GM12878 (cell line): ENCODE results near the gene NCBP2.

Experiments
- CEBPB ChIP-seq, 2 experiments: fragments of 150-350 bp in 1 of 2; IDR thresholded peaks; 2 replicates each; pipeline ENCODE4 v1.6.1; 2012 to 2014; ENCODE audit warnings: low read depth in 2 of 2, low read length in 2 of 2, borderline replicate concordance in 1 of 2, inconsistent platforms in 1 of 2
- CREM ChIP-seq: IDR thresholded peaks from 2 replicates; pipeline ENCODE4 v1.6.1; 2014; ENCODE audit warnings: antibody characterized with exemption, low read depth
- CTCF ChIP-seq, 3 experiments: IDR thresholded peaks in 2 of 3; conservative IDR thresholded peaks in 1 of 3; 2 replicates each; pipeline ENCODE4 v1.5.1; 2011; ENCODE audit warnings: low read depth in 3 of 3, low read length in 3 of 3, mild to moderate bottlenecking in 3 of 3, control low read depth in 2 of 3, moderate library complexity in 2 of 3, inconsistent platforms in 1 of 3, mixed read lengths in 1 of 3; ENCODE audit not compliant: control insufficient read depth in 2 of 3, insufficient read depth in 1 of 3; ENCODE audit errors: extremely low read depth in 1 of 3
- EP300 ChIP-seq, 2 experiments: fragments of 150-350 bp in 1 of 2; IDR thresholded peaks; 2 replicates each; pipeline ENCODE4 v1.6.1; 2011 to 2012; ENCODE audit warnings: low read depth in 2 of 2, low read length in 2 of 2, borderline replicate concordance in 1 of 2, improper control_type of control experiment in 1 of 2, inconsistent platforms in 1 of 2; ENCODE audit not compliant: control insufficient read depth in 1 of 2
- ESRRA ChIP-seq: IDR thresholded peaks from 2 replicates; pipeline ENCODE4 v1.6.1; 2012; ENCODE audit warnings: mild to moderate bottlenecking, low read length, improper control_type of control experiment
- MTA2 ChIP-seq: fragments of 450-650 bp; IDR thresholded peaks from 2 replicates; pipeline ENCODE4 v1.6.1; 2016; ENCODE audit warnings: low read depth, mild to moderate bottlenecking, moderate library complexity
- POLR2A ChIP-seq: IDR thresholded peaks from 2 replicates; pipeline ENCODE4 v1.6.1; 2011; ENCODE audit warnings: low read depth, mild to moderate bottlenecking, low read length
- POLR2AphosphoS5 ChIP-seq: IDR thresholded peaks from 2 replicates; pipeline ENCODE4 v1.6.1; 2011; ENCODE audit warnings: mild to moderate bottlenecking, low read length, inconsistent platforms
- RCOR1 ChIP-seq: conservative IDR thresholded peaks from 2 replicates; pipeline ENCODE4 v1.6.1; 2012; ENCODE audit warnings: low read depth, low read length, improper control_type of control experiment
- SMAD1 ChIP-seq: fragments of 450-650 bp; IDR thresholded peaks from 2 replicates; pipeline ENCODE4 v1.6.1; 2018; ENCODE audit warnings: mild to moderate bottlenecking, low read depth; ENCODE audit not compliant: partially characterized antibody
- YY1 ChIP-seq: IDR thresholded peaks from 2 replicates; pipeline ENCODE4 v1.6.1; 2011; ENCODE audit warnings: low read depth, mild to moderate bottlenecking, low read length
- ZNF207 ChIP-seq: fragments of 450-650 bp; IDR thresholded peaks from 2 replicates; pipeline ENCODE4 v1.6.1; 2014; ENCODE audit warnings: antibody characterized with exemption, mild to moderate bottlenecking, borderline replicate concordance
- ZSCAN29 ChIP-seq: fragments of 450-650 bp; IDR thresholded peaks from 2 replicates; pipeline ENCODE4 v1.6.1; 2017; ENCODE audit warnings: mild to moderate bottlenecking, moderate library complexity

- TF ChIP-seq POLR2A (no peak), EP300 (IDR thresholded peaks at IDR 0.05; ENCODE audit: borderline replicate concordance in 1 of 2, control insufficient read depth in 1 of 2, low read depth in 2 of 2, low read length in 2 of 2) (no peak), SMAD1 (no peak), RCOR1 (no peak), MTA2 (no peak), POLR2AphosphoS5 (no peak), YY1 (no peak), CTCF (IDR thresholded peaks at IDR 0.05 in 2 of 3, conservative IDR thresholded peaks at IDR 0.05 in 1 of 3; ENCODE audit: control insufficient read depth in 2 of 3, extremely low read depth in 1 of 3, insufficient read depth in 1 of 3, low read depth in 3 of 3, low read length in 3 of 3) (no peak), ESRRA (no peak), CREM (no peak), CEBPB (IDR thresholded peaks at IDR 0.05; ENCODE audit: borderline replicate concordance in 1 of 2, low read depth in 2 of 2, low read length in 2 of 2) (no peak), ZSCAN29 (no peak), ZNF207 (no peak)
These were observed 20.0 kb upstream of the NCBP2 start for GRCh38 chr3:196962108-196962929.
